ENCODE data around the gene PACSIN1. TPM values are rescaled to one million over a fixed set of nuclear protein-coding genes. Genes with fewer than 3 reads are reported as not detected.

The PACSIN1 gene
- total RNA-seq, 1 donor from 2014 or later = 10.3 TPM

DNA sequence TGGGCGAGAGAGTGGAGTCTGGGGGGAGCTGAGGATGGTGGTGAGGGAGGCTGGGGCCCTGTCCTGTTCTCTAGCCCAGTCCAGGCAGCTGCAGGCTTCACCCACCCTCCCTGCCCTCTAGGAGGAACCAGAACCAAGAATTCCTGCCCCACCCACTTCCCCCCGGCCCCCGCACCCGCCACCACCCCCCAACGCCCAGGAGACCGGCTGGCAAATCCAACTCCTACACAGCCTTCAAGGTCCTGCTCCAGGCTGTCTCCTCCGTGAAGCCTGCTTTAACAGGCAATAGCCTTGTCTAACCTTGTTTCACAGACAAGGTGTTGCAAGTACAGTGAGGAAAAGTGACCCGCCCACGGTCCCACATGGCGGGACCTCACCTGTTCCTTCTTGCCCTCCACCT is 87.9 kb downstream of the PACSIN1 start:
- DNase-seq (ENCODE audit: low spot score) = no peak
- intact Hi-C loops (cut with DNase I) = no loop called here

DNA sequence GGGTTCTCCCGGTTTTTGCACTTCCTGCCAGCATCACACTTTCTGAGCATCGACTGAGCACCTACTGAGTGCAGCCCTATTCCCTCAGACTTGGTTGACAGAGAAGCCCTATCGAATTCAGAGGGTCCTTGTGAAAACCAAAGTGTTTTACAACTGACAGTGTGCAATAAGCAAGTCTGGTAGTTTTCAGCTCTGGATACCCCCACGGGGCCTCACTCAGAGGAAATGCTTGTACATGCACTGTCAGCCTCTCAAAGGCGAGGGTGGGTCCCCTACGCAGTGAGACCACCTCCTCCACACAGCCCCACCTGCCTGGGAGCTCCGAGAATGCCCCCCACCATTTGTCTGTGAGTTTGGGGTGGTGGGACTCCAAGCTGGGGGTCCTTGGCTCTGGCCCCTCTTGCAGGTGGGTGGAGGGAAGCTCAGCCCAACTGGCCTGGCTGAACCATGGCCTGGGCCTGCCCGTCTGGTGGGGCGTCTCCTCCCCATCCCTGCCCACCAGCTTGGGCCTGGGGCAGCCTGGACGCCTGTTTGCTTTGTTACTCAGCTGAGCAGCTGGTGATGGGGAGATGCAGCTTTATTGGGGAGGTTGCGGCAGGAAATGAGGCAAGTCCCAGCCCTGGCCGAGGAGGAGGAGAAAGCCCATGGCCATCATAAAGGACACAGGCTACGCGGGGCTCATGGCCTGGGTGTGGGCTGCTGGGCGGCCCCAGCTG is 88.6 kb downstream of the PACSIN1 start:
- DNase-seq (ENCODE audit: low spot score) = no peak
- intact Hi-C loops (cut with DNase I) = no loop called here

DNA sequence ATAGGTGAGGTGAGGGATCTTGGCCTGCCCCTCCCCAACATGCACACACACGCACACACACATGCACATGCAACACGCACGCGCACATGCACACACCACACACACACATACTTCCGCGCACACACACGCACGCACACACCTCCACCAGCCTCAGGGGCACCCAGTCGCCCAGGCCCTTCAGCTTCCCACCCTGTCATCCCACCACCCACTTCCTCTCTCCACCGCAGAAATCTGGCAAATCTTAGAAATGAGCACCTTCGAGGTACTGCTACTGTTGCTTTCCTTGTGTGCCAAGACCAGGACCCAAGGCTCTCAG is 89.1 kb downstream of the PACSIN1 start:
- intact Hi-C loops (cut with DNase I) = no loop called here
- DNase-seq (ENCODE audit: low spot score) = no peak

DNA sequence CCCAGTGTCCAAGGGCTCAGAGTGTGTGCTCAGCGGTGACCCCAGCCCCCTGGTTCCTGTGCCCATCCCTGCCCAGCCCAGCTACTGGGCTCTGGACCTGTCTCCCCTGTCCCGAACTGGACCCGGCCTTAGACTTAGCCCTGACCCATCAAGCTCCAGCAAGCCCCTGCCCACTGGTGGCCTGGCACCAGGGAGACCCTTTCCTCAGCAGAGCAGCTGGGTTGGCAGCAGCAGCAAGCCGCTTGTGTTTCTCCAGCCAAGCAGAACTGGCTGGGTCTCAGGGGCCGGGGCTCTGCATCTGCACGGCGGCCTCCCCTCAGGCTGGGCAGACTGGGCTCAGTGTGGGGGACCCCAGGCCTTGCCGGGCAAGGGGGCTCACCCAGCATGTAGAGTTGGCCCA is 89.5 kb downstream of the PACSIN1 start:
- intact Hi-C loops (cut with DNase I) = no loop called here
- DNase-seq (ENCODE audit: low spot score) = no peak

- no peak for DNase-seq (ENCODE audit: low spot score)
- intact Hi-C loops (cut with DNase I) = no loop called here
These were observed 90.2 kb downstream of the PACSIN1 start, which contains the start of gene SPDEF for GRCh38 chr6:34556031-34556471. Gene SPDEF (minus strand): TSS chr6:34556329. CDS start chr6:34544455, 11,874 bp downstream.

DNA sequence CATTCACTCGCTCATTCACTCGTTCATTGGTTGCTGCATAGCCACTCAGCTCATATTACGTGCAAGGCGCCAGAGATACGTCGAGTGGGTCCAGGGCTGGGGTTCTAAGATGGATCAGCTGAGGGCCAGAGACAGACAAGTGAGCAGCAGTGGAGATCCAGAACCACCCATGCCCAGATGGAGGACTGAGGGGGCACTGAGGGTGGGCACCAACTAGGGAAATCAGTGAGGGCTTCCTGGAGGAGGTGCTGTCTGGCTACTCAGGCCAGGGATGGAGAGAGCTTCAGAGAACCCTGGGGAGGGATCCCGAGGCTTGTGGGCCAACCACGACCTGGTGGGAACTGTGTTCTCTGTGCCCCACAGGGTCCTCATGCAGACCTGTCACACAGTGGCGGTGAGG is 90.6 kb downstream of the PACSIN1 start:
- intact Hi-C loops (cut with DNase I) = no loop called here

DNA sequence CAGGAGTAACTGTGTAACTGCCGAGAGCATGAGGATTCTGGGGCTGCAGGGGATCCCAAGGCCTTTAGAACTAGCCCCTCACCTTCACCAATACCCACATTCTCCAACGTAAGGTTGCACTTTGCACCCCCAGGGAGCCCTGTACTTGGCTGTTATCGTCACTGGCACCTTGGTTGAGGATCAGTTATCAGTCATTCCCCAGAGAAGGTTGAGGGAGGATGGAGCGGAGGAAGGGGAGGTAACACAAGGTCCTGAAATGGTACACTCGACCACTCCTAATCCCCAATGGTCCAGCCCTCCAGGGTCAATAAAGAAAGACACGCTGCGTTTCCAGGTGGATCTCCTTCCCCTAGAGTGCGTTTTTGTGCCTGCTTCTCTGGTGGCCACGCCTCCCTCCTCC is 91.4 kb downstream of the PACSIN1 start:
- intact Hi-C loops (cut with DNase I) = no loop called here
- DNase-seq (ENCODE audit: low spot score) = no peak

More for the DNA sequence above, 90.6 kb downstream of the PACSIN1 start:
- DNase-seq (ENCODE audit: low spot score) = no peak

DNA sequence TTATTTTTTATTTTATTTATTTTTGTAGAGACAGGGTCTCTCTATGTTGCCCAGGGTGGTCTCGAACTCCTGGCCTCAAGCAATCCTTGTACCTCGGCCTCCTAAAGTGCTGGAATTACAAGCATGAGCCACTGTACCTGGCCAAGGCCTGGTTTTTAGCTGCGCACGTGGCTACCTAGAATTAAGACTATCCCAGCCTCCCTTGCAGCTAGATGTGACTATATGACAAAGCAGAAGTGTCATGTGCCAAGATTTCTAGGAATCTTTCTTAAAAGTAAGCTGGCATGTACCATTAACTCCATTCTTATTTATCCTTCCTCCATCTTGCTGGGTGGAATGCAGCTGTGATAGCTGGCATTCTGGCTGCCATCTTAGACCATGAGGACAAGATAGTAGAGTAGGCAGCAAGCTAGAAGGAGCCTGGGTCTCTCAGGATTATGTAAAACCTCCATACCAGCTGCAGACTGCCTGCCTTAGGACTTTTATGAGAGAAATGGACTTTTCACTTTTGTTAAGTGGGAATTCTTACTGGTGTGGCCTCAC is 92.4 kb downstream of the PACSIN1 start:
- intact Hi-C loops (cut with DNase I) = no loop called here

DNA sequence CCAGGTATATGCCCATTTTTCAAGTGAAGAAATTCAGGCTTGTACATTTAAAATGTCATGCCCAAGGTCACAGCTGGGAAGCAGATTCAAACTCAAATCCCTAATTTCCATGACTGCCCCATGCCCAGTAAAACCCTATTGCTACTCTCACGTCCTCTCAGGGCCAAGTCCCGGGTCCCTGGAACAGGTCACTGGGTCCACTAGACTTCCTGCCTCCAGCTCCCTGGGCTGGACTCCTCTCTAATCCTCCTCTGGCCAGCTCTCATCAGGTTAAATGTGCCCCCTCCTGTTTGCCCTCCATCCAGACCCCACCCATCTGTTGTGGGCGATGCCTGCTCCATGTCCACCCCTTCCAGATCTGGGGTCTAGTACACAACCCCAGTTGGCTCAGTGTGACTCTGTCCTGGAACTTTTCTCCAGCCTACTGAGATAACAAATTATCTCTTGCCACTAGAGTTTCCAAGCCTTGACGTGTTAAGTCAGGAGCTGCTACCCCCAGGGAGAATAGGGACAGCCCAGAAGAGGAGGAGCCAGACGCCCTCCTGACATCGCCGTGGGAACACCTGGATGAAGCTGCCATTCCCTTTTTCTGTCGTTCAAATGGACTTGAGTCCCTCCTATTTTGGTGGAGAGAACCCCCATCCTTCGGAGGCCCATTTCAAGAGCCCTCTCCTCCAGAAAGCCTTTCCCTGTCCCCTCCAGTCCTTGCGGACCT is 93.9 kb downstream of the PACSIN1 start:
- intact Hi-C loops (cut with DNase I) = no loop called here

More for the DNA sequence above, 92.4 kb downstream of the PACSIN1 start:
- no peak for DNase-seq (ENCODE audit: low spot score)

DNA sequence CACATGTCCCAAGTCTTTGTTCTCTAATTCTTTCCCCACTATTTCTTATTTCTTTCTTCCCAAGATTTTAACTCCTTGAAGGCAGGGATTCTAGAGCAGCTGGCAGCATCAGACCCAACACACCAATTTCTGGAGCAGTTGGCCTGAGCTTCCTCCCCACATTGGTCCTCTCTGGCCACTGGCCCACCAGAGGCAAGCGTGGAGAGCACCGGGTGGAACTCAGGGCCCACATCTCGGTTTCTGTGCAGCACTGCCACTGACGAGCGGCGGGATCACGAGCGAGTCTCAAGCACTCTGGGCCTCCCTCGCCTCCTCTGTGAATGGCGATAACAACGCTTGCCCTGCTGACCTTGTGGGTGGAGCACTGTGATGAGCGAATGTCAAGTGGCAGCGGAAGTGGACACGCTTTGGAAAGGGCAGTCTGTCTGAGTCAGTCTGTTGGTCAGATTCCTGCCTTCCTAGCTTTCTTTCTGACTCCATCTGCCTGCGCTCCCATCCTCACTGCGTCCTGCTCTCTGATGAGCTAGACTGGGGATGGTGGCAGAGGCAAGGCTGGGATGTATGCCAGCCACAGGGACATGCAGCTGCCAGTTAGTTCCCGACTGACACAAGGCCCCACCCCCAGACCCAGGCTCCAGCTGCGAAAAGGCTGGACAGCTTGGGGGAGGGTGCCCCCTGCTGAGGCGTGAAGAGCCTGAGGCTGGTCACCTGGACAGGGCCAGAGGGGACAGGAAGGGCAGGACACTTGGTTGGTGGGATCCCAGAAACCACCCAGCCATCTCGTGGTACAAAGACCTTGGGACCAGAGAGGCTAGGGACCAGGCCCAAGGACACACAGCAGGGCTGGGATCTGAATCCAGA is 94.7 kb downstream of the PACSIN1 start:
- intact Hi-C loops (cut with DNase I) = no loop called here
- DNase-seq (ENCODE audit: low spot score) = no peak

More for the DNA sequence above, 93.9 kb downstream of the PACSIN1 start:
- no peak for DNase-seq (ENCODE audit: low spot score)

GRCh38 chr6:34561227-34561530 is 95.3 kb downstream of the PACSIN1 start:
- DNase-seq (ENCODE audit: low spot score) = no peak
- intact Hi-C loops (cut with DNase I) = no loop called here

DNA sequence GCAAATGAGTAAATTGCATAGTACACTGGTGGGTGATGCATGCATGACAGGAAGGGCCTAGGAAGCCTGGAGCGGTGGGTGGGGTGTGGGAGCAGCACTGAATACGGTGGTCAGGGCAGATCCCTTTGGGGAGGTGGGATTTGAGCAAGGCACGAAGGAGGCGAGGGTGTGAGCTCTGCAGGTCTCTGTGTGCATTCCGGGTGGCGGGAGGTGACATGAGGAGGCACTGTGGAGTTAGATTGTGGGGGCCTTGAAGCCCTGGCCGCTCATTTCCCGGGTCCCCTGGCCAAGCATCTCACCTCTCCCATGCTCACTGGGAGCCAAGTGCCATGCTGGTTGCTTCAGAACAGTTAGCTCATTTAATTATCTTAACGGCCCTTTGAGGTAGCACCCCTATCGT is 96.5 kb downstream of the PACSIN1 start:
- intact Hi-C loops (cut with DNase I) = no loop called here

DNA sequence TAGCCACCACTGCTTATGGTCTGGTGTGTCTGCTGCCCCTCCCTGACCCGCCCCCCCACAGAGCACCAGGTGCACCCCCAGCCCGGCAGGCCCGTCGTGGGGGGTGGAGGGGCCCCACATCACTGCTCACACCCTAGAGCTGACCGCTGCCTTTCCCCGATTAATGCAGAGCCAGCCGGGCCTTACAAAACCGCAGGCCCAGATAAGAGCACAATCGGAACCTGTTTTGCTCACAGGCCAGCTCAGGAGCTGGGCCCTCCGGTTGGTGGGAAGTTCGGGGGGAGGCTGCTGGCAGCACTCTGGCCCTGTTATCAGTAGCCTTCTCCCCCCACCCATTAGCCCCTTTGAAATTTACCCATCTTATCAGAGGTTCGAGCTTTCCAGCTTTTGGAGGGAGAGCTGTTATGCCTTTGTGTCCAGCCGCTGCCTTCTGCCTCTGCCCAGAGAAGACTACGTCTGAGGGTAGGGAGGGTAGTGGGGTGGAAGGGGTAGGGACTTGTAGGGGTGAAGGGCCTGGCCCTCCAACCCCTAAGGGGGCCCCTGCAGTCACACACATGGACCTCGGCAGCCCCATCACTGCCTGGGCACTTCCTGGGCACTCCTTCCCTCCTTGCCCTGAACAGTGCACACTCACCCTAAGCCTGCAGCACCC is 97.1 kb downstream of the PACSIN1 start:
- no peak for DNase-seq (ENCODE audit: low spot score)
- intact Hi-C loops (cut with DNase I) = no loop called here

More for the DNA sequence above, 96.5 kb downstream of the PACSIN1 start:
- no peak for DNase-seq (ENCODE audit: low spot score)

DNA sequence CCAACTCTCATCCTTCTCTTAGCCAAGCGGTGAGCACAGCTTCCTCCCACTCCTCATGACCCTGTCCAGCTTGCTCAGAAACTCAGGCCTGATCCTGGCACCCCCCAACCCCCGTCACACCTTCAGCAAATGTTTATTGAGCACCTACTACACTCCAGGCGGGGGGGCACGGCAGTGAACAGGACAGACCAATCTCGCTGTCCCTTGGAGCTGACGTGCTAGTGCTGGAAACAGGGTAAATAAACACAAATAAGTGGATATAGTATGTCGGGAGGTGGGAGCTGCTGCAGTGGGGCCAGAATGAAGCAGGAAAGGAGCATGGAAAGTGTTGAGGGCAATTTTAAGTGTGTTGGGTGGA is 97.6 kb downstream of the PACSIN1 start:
- no peak for DNase-seq (ENCODE audit: low spot score)
- intact Hi-C loops (cut with DNase I) = no loop called here

- intact Hi-C loops (cut with DNase I) = no loop called here
- no peak for DNase-seq (ENCODE audit: low spot score)
These were observed 98.3 kb downstream of the PACSIN1 start for GRCh38 chr6:34564181-34564580.

GRCh38 chr6:34565722-34566137 is 99.9 kb downstream of the PACSIN1 start:
- intact Hi-C loops (cut with DNase I) = no loop called here

DNA sequence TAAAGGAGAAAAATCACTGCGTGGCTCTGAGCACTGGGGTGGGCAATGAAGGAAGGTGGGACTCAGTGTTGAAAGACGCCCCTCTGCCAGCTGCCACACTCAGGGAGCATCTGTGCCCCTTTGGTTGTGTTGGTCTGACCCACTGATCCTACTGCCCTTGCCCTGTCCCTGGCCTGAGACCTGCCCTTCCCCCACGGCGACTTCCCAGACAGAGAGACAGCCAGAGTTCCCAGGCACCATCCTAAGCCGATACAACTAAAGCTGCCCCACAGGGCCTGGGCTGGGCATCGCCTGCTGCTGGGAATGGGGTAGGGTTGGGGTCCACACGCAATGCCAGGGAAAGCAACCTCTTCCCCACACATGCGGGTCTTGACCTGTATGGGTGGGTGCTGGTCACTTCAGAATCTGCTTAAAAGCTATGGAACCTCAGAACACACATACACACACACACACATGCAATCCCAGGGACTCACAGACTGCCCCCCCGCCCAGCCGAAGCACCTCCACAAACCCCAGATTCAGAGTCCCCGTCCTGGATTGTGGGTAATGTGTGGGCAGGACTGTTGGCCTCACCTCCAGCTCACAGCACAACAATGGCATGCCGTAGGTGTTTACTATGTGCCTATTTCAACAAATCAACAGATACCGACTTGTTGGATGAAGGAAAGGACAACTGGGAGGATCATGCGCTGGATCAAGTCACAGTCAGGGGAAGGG is 101.1 kb downstream of the PACSIN1 start:
- intact Hi-C loops (cut with DNase I) = no loop called here
- no peak for DNase-seq (ENCODE audit: low spot score)

More at GRCh38 chr6:34565722-34566137, 99.9 kb downstream of the PACSIN1 start:
- no peak for DNase-seq (ENCODE audit: low spot score)

DNA sequence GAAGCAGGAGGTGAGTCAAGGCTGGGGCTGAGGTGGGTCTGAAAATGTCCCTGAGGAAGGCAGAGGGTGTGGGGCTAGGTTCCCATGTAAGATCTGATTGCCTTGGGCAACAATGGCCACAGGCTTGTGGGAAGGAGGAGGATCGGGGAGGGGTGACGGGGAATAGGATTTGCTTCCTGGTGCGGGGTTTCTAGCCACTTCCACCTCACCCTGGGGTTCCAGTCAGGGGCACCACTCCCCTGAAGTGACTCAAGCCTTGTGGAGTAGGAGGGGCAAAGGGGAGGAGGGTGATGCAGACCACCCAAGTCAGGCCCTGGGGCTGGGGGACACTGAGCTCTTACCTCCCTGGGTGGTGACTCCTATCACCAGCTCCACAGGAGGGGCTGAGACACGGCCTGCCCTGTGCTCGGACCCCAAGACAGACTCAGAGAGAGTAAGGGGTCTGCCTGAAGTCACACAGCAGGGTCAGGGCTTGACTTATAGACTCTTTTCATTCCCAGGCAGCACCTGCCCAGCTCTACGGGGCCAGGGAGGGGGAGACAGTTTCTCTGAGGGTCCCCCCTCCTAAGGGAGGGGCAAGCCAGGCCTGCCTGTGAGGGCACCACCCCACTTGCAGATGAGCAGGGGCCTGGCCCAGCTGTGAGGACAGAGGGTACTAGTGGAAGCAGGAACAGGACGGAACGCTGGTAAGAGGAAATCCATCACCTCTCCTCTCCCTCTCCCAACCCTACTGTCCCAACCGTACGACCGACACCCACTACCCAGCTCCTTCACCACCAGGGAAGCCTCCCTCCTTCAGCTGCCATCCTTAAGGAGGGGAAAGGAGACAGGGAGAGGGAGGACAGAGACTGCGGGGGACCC is 102.7 kb downstream of the PACSIN1 start:
- intact Hi-C loops (cut with DNase I) = no loop called here
- no peak for DNase-seq (ENCODE audit: low spot score)
